ENCODE measurements around the gene HIVEP3. TPM values are rescaled to one million over a fixed set of nuclear protein-coding genes. Genes with fewer than 3 reads are reported as not detected.

HIVEP3 gene
- total RNA-seq, 1 donor from 2014 or later = 8.9 TPM

GRCh38 chr1:41765152-41765551 is 153.6 kb downstream of the HIVEP3 start:
- Histone ChIP-seq H3K36me3 (ENCODE audit: insufficient read depth, low read length) (no peaks in the 10 kb centered on the region), H3K9ac (ENCODE audit: low read length) (no peak overlapping the region), H3K9me3 (ENCODE audit: insufficient read depth, low read depth, low read length) (no peaks in the 10 kb centered on the region), H4K20me1 (ENCODE audit: insufficient read depth, low read length) (no peaks in the 10 kb centered on the region), H3K27ac (ENCODE audit: low read depth, low read length) (no peak overlapping the region), H2AFZ (ENCODE audit: low read depth, low read length) (no peak overlapping the region), H3K4me3 (ENCODE audit: insufficient read depth, low read depth, low read length) (no peak overlapping the region), H3K79me2 (ENCODE audit: insufficient read depth, low read length) (peaks cover 7% of the 10 kb centered on the region), H3K4me2 (ENCODE audit: low read length) (no peak overlapping the region), H3K4me1 (ENCODE audit: insufficient read depth, low read length) (no peaks in the 10 kb centered on the region), H3K27me3 (ENCODE audit: insufficient read depth, low read length) (no peaks in the 10 kb centered on the region)
- DNase-seq (ENCODE audit: low read depth) = no peak
- FAIRE-seq = no peak
- H3K27me3 Mint-ChIP-seq (ENCODE audit: low read depth, unreplicated experiment) = peaks cover 43% of the 10 kb centered on the region
- TF ChIP-seq EZH2 (IDR thresholded peaks at IDR 0.05; ENCODE audit: insufficient read depth, low read length) = no peak
- TF ChIP-seq CTCF (IDR thresholded peaks at IDR 0.05; ENCODE audit: insufficient read depth, low read depth, low read length) = no peak
- H3K9me3 Mint-ChIP-seq (ENCODE audit: unreplicated experiment) = peaks cover 6% of the 10 kb centered on the region
- H3K4me3 Mint-ChIP-seq (ENCODE audit: unreplicated experiment) = no peak overlapping the region
- no peaks in the 10 kb centered on the region for H3K4me1 Mint-ChIP-seq (ENCODE audit: low read depth, unreplicated experiment)
- H3K36me3 Mint-ChIP-seq (ENCODE audit: low read depth, unreplicated experiment) = peaks cover 2% of the 10 kb centered on the region
- H3K27ac Mint-ChIP-seq (ENCODE audit: unreplicated experiment) = no peak overlapping the region

DNA sequence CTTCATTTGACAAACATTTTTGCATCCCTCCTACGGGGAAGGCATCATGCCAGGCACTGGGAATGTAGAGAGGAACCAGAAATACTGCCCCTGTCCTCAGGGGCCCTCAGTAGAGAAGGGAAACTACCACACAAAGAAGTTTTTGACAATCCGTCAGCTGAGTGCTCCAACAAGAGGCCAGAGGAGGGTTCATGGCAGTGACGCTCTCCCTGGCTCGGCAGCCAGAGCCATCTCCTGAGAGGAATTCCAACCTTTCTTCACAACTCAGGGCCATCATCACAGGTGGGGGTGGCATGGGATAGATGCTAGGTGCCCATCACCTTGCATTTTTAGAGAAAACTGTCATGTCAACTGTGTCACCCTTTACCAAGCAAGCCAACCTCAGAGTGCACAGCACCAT is 154.1 kb downstream of the HIVEP3 start:
- no peak for FAIRE-seq
- no peaks in the 10 kb centered on the region for H3K36me3 ChIP-seq (ENCODE audit: insufficient read depth, low read length)
- peaks cover 7% of the 10 kb centered on the region for H3K79me2 ChIP-seq (ENCODE audit: insufficient read depth, low read length)
- H3K27me3 ChIP-seq (ENCODE audit: insufficient read depth, low read length) = no peaks in the 10 kb centered on the region
- no peaks in the 10 kb centered on the region for H3K9me3 ChIP-seq (ENCODE audit: insufficient read depth, low read depth, low read length)
- Mint-ChIP-seq H3K27me3 (ENCODE audit: low read depth, unreplicated experiment) (peaks cover 43% of the 10 kb centered on the region), H3K27ac (ENCODE audit: unreplicated experiment) (no peak overlapping the region), H3K9me3 (ENCODE audit: unreplicated experiment) (peaks cover 6% of the 10 kb centered on the region), H3K4me1 (ENCODE audit: low read depth, unreplicated experiment) (no peaks in the 10 kb centered on the region), H3K4me3 (ENCODE audit: unreplicated experiment) (no peak overlapping the region), H3K36me3 (ENCODE audit: low read depth, unreplicated experiment) (peaks cover 2% of the 10 kb centered on the region)
- H3K4me1 ChIP-seq (ENCODE audit: insufficient read depth, low read length) = no peaks in the 10 kb centered on the region
- H2AFZ ChIP-seq (ENCODE audit: low read depth, low read length) = no peak overlapping the region
- no peak for TF ChIP-seq EZH2 (IDR thresholded peaks at IDR 0.05; ENCODE audit: insufficient read depth, low read length)
- H4K20me1 ChIP-seq (ENCODE audit: insufficient read depth, low read length) = no peaks in the 10 kb centered on the region
- no peak overlapping the region for H3K4me2 ChIP-seq (ENCODE audit: low read length)
- H3K4me3 ChIP-seq (ENCODE audit: insufficient read depth, low read depth, low read length) = no peak overlapping the region
- DNase-seq (ENCODE audit: low read depth) = no peak
- no peak overlapping the region for H3K27ac ChIP-seq (ENCODE audit: low read depth, low read length)
- no peak overlapping the region for H3K9ac ChIP-seq (ENCODE audit: low read length)

- Mint-ChIP-seq H3K9me3 (ENCODE audit: unreplicated experiment) (peaks cover 6% of the 10 kb centered on the region), H3K4me3 (ENCODE audit: unreplicated experiment) (no peak overlapping the region), H3K36me3 (ENCODE audit: low read depth, unreplicated experiment) (peaks cover 2% of the 10 kb centered on the region), H3K27me3 (ENCODE audit: low read depth, unreplicated experiment) (peaks cover 43% of the 10 kb centered on the region), H3K4me1 (ENCODE audit: low read depth, unreplicated experiment) (no peaks in the 10 kb centered on the region), H3K27ac (ENCODE audit: unreplicated experiment) (no peak overlapping the region)
- FAIRE-seq (no peak), DNase-seq (ENCODE audit: low read depth) (no peak)
- no peak overlapping the region for H3K9ac ChIP-seq (ENCODE audit: low read length)
- H3K4me3 ChIP-seq (ENCODE audit: insufficient read depth, low read depth, low read length) = no peak overlapping the region
- H3K4me1 ChIP-seq (ENCODE audit: insufficient read depth, low read length) = peaks cover 12% of the 10 kb centered on the region
- no peaks in the 10 kb centered on the region for H3K9me3 ChIP-seq (ENCODE audit: insufficient read depth, low read depth, low read length)
- H3K27me3 ChIP-seq (ENCODE audit: insufficient read depth, low read length) = no peaks in the 10 kb centered on the region
- no peak for TF ChIP-seq CTCF (IDR thresholded peaks at IDR 0.05; ENCODE audit: insufficient read depth, low read depth, low read length)
- no peak for TF ChIP-seq EZH2 (IDR thresholded peaks at IDR 0.05; ENCODE audit: insufficient read depth, low read length)
- H2AFZ ChIP-seq (ENCODE audit: low read depth, low read length) = no peak overlapping the region
- no peak overlapping the region for H3K27ac ChIP-seq (ENCODE audit: low read depth, low read length)
- no peak overlapping the region for H3K4me2 ChIP-seq (ENCODE audit: low read length)
- H3K79me2 ChIP-seq (ENCODE audit: insufficient read depth, low read length) = peaks cover 7% of the 10 kb centered on the region
- H4K20me1 ChIP-seq (ENCODE audit: insufficient read depth, low read length) = no peaks in the 10 kb centered on the region
- H3K36me3 ChIP-seq (ENCODE audit: insufficient read depth, low read length) = no peaks in the 10 kb centered on the region
These were observed 155.9 kb downstream of the HIVEP3 start for GRCh38 chr1:41762777-41763176.

Data from astrocyte (in vitro differentiated cells and primary cell).